ENCODE results near the gene PHKA2.

DNA sequence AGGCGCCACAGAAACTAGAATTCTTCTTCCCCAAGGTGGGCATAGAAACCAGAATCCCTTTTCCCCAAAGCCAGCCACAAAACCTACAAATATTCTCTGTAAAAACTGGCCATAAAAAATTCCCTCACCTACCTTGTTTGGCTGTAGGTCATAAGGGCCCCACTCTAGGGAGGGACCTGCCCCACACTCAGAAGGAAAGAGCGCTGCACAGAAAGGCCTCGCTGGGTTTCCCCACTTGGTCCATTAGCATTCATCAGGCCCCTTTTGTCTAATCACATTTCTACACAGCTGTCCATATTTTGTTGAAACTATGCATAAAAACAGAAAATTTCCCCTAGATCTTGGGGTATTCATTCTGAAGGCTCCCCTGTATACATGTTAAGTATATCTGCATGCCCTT is 54.1 kb downstream of the PHKA2 start:
- no peak for TF ChIP-seq CTCF (IDR thresholded peaks at IDR 0.05)
- no peak for TF ChIP-seq POLR2A (IDR thresholded peaks at IDR 0.05)

Measured in uterus (tissue), 2 donors.